WTC11 (cell line): ENCODE results near the gene OVOL1. TPM values are rescaled to one million over a fixed set of nuclear protein-coding genes. Genes with fewer than 3 reads are reported as not detected.

ENCODE experiments used
- CREB1 ChIP-seq: sonication (generic); formaldehyde crosslinking; IDR thresholded peaks from 2 replicates; pipeline ENCODE4 v1.8.0; 2023; ENCODE audit warnings: mild to moderate bottlenecking, missing genetic modification reagents
- ELF4 ChIP-seq: sonication (generic); formaldehyde crosslinking; IDR thresholded peaks from 2 replicates; pipeline ENCODE4 v1.8.1; 2022; ENCODE audit warnings: low read depth, mild to moderate bottlenecking, moderate library complexity, missing genetic modification reagents
- NR2C2 ChIP-seq: sonication (generic); formaldehyde crosslinking; IDR thresholded peaks from 2 replicates; pipeline ENCODE4 v1.8.0; 2022; ENCODE audit warnings: mild to moderate bottlenecking, missing genetic modification reagents
- SOX15 ChIP-seq: fragments of 250-450 bp; sonication (Bioruptor Pico); IDR thresholded peaks from 2 replicates; pipeline ENCODE4 v1.9.0; 2021; ENCODE audit warnings: mild to moderate bottlenecking
- ZNF232 ChIP-seq: sonication (generic); formaldehyde crosslinking; IDR thresholded peaks from 2 replicates; pipeline ENCODE4 v1.8.0; 2022; ENCODE audit warnings: mild to moderate bottlenecking, missing genetic modification reagents
- ZNF317 ChIP-seq: sonication (generic); formaldehyde crosslinking; IDR thresholded peaks from 2 replicates; pipeline ENCODE4 v1.8.1; 2023; ENCODE audit warnings: low read depth, mild to moderate bottlenecking, moderate library complexity, missing genetic modification reagents, borderline replicate concordance
- ZNF423 ChIP-seq: fragments of 250-450 bp; sonication (Bioruptor Pico); IDR thresholded peaks from 2 replicates; pipeline ENCODE4 v2.1.2; 2022; ENCODE audit warnings: mild to moderate bottlenecking, moderate library complexity
- ZNF425 ChIP-seq: fragments of 250-450 bp; sonication (Bioruptor Pico); conservative IDR thresholded peaks from 2 replicates; pipeline ENCODE4 v1.9.0; 2021; ENCODE audit warnings: mild to moderate bottlenecking
- total RNA-seq: library from RNA; stranded (reverse); gene quantifications from 3 replicates; pipeline ENCODE4 v1.2.3, GENCODE V29; 2021
- TF ChIP-seq, protein P1 (sequence below): sonication (generic); formaldehyde crosslinking; conservative IDR thresholded peaks from 2 replicates; pipeline ENCODE4 v1.8.1; 2023; ENCODE audit warnings: mild to moderate bottlenecking, low read depth, missing genetic modification reagents, moderate library complexity
- TF ChIP-seq, protein P2 (sequence below): sonication (generic); formaldehyde crosslinking; IDR thresholded peaks from 2 replicates; pipeline ENCODE4 v1.8.0; 2023; ENCODE audit warnings: missing genetic modification reagents, mild to moderate bottlenecking, borderline replicate concordance
- TF ChIP-seq, protein P3 (sequence below): sonication (generic); formaldehyde crosslinking; IDR thresholded peaks from 2 replicates; pipeline ENCODE4 v1.8.1; 2022; ENCODE audit warnings: mild to moderate bottlenecking, missing genetic modification reagents, moderate library complexity, borderline replicate concordance
- TF ChIP-seq, protein P4 (sequence below): sonication (generic); formaldehyde crosslinking; IDR thresholded peaks from 2 replicates; pipeline ENCODE4 v1.8.1; 2022; ENCODE audit warnings: missing genetic modification reagents, borderline replicate concordance

The OVOL1 gene
- total RNA-seq, 1 experiment from 2014 or later: 6.8 TPM

DNA sequence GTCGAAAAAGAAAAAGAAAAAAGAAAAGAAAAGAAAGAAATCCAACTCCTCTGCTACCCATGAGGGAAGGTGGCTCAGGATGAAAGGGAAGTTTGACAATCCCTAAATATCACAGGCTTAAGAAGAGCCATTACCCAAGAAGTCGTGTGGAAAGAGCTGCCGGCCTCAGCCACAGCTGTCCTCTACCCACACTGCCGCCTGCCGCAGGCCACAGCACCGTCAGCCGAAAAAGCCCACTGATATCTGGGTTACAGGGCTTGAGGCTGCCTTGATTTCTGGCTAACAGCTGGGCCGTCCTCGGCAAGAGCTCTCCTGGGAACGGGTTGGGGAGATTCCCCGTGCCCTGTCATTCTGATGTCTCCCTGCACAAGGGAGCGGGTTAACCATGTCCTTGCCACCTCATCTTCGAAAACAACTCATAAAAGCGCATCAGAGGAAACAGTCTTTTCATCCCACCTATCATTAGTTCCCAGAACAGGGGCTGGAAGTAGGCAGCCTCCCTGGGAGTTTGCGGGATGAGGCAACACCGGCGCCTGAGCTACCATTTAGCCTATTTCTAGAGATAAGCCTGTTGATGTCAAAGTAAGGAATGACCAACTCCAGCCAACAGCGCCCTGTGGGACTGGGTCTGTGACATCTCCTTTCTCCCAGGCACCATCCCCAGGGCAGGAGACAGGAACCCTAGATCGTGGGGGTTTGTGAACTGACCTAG is 25.1 kb downstream of the OVOL1 start (continued):
- TF ChIP-seq ZNF232 (no peak), ELF4 (no peak), ZNF423 (CRISPR knock-in tag) (no peak), ZNF425 (CRISPR knock-in tag) (no peak), CREB1 (CRISPR knock-in tag) (no peak), SOX15 (CRISPR knock-in tag) (no peak), NR2C2 (CRISPR knock-in tag) (no peak), ZNF317 (CRISPR knock-in tag) (no peak)
- TF ChIP-seq, protein P1, sequence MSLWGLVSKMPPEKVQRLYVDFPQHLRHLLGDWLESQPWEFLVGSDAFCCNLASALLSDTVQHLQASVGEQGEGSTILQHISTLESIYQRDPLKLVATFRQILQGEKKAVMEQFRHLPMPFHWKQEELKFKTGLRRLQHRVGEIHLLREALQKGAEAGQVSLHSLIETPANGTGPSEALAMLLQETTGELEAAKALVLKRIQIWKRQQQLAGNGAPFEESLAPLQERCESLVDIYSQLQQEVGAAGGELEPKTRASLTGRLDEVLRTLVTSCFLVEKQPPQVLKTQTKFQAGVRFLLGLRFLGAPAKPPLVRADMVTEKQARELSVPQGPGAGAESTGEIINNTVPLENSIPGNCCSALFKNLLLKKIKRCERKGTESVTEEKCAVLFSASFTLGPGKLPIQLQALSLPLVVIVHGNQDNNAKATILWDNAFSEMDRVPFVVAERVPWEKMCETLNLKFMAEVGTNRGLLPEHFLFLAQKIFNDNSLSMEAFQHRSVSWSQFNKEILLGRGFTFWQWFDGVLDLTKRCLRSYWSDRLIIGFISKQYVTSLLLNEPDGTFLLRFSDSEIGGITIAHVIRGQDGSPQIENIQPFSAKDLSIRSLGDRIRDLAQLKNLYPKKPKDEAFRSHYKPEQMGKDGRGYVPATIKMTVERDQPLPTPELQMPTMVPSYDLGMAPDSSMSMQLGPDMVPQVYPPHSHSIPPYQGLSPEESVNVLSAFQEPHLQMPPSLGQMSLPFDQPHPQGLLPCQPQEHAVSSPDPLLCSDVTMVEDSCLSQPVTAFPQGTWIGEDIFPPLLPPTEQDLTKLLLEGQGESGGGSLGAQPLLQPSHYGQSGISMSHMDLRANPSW (CRISPR knock-in tag): no peak
- TF ChIP-seq, protein P2, sequence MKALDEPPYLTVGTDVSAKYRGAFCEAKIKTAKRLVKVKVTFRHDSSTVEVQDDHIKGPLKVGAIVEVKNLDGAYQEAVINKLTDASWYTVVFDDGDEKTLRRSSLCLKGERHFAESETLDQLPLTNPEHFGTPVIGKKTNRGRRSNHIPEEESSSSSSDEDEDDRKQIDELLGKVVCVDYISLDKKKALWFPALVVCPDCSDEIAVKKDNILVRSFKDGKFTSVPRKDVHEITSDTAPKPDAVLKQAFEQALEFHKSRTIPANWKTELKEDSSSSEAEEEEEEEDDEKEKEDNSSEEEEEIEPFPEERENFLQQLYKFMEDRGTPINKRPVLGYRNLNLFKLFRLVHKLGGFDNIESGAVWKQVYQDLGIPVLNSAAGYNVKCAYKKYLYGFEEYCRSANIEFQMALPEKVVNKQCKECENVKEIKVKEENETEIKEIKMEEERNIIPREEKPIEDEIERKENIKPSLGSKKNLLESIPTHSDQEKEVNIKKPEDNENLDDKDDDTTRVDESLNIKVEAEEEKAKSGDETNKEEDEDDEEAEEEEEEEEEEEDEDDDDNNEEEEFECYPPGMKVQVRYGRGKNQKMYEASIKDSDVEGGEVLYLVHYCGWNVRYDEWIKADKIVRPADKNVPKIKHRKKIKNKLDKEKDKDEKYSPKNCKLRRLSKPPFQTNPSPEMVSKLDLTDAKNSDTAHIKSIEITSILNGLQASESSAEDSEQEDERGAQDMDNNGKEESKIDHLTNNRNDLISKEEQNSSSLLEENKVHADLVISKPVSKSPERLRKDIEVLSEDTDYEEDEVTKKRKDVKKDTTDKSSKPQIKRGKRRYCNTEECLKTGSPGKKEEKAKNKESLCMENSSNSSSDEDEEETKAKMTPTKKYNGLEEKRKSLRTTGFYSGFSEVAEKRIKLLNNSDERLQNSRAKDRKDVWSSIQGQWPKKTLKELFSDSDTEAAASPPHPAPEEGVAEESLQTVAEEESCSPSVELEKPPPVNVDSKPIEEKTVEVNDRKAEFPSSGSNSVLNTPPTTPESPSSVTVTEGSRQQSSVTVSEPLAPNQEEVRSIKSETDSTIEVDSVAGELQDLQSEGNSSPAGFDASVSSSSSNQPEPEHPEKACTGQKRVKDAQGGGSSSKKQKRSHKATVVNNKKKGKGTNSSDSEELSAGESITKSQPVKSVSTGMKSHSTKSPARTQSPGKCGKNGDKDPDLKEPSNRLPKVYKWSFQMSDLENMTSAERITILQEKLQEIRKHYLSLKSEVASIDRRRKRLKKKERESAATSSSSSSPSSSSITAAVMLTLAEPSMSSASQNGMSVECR (CRISPR knock-in tag): no peak
- TF ChIP-seq, protein P3, sequence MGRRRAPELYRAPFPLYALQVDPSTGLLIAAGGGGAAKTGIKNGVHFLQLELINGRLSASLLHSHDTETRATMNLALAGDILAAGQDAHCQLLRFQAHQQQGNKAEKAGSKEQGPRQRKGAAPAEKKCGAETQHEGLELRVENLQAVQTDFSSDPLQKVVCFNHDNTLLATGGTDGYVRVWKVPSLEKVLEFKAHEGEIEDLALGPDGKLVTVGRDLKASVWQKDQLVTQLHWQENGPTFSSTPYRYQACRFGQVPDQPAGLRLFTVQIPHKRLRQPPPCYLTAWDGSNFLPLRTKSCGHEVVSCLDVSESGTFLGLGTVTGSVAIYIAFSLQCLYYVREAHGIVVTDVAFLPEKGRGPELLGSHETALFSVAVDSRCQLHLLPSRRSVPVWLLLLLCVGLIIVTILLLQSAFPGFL (CRISPR knock-in tag): no peak
- TF ChIP-seq, protein P4, sequence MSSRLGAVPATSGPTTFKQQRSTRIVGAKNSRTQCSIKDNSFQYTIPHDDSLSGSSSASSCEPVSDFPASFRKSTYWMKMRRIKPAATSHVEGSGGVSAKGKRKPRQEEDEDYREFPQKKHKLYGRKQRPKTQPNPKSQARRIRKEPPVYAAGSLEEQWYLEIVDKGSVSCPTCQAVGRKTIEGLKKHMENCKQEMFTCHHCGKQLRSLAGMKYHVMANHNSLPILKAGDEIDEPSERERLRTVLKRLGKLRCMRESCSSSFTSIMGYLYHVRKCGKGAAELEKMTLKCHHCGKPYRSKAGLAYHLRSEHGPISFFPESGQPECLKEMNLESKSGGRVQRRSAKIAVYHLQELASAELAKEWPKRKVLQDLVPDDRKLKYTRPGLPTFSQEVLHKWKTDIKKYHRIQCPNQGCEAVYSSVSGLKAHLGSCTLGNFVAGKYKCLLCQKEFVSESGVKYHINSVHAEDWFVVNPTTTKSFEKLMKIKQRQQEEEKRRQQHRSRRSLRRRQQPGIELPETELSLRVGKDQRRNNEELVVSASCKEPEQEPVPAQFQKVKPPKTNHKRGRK (CRISPR knock-in tag): no peak
